H9 (cell line): ENCODE measurements around the gene SLC44A1. TPM values are rescaled to one million over a fixed set of nuclear protein-coding genes. Genes with fewer than 3 reads are reported as not detected.

Source experiments
- DNase-seq: peaks from one replicate; pipeline ENCODE4 v3.0.0-alpha.2; 2017
- H2AFZ ChIP-seq: one replicate; pipeline ENCODE4 v1.6.1; 2013; ENCODE audit warnings: mild to moderate bottlenecking, low read length, control low read depth, moderate library complexity
- H2AK5ac ChIP-seq: 2 replicates; pipeline ENCODE4 v1.6.1; 2013; ENCODE audit warnings: low read length, control low read depth, mixed read lengths; ENCODE audit not compliant: insufficient read length
- H2BK120ac ChIP-seq: one replicate; pipeline ENCODE4 v1.6.1; 2013; ENCODE audit warnings: low read depth, mild to moderate bottlenecking, low read length, control low read depth, inconsistent platforms; ENCODE audit not compliant: poor library complexity, severe bottlenecking
- H2BK12ac ChIP-seq: 2 replicates; pipeline ENCODE4 v1.6.1; 2013; ENCODE audit warnings: low read length, control low read depth, mixed read lengths, low read depth; ENCODE audit not compliant: insufficient read length
- H2BK15ac ChIP-seq: 2 replicates; pipeline ENCODE4 v1.6.1; 2013; ENCODE audit warnings: low read depth, low read length, control low read depth
- H2BK20ac ChIP-seq: one replicate; pipeline ENCODE4 v1.6.1; 2013; ENCODE audit warnings: low read depth, mild to moderate bottlenecking, low read length, control low read depth, inconsistent platforms; ENCODE audit not compliant: poor library complexity, severe bottlenecking
- H2BK5ac ChIP-seq: 2 replicates; pipeline ENCODE4 v1.6.1; 2013; ENCODE audit warnings: low read length, control low read depth, mixed read lengths; ENCODE audit not compliant: insufficient read length
- H3K14ac ChIP-seq: 2 replicates; pipeline ENCODE4 v1.6.1; 2013; ENCODE audit warnings: low read length, control low read depth; ENCODE audit not compliant: insufficient read depth
- H3K18ac ChIP-seq: 2 replicates; pipeline ENCODE4 v1.6.1; 2013; ENCODE audit warnings: low read depth, mild to moderate bottlenecking, mixed read lengths, low read length, control low read depth; ENCODE audit not compliant: insufficient read length
- H3K23ac ChIP-seq: 2 replicates; pipeline ENCODE4 v1.6.1; 2013; ENCODE audit warnings: low read length, control low read depth, mixed read lengths, low read depth; ENCODE audit not compliant: insufficient read length
- H3K23me2 ChIP-seq: 2 replicates; pipeline ENCODE4 v1.6.1; 2013; ENCODE audit warnings: low read depth, mild to moderate bottlenecking, mixed read lengths, low read length, control low read depth; ENCODE audit not compliant: insufficient read length, poor library complexity, severe bottlenecking
- H3K27ac ChIP-seq: 2 replicates; pipeline ENCODE4 v1.5.1; 2013; ENCODE audit warnings: low read length, control low read depth, mixed read lengths, low read depth; ENCODE audit not compliant: insufficient read length
- H3K27me3 ChIP-seq: 2 replicates; pipeline ENCODE4 v1.6.1; 2013; ENCODE audit warnings: low read length, control low read depth, inconsistent platforms; ENCODE audit not compliant: insufficient read depth
- H3K4ac ChIP-seq: 2 replicates; pipeline ENCODE4 v1.6.1; 2013; ENCODE audit warnings: low read depth, mild to moderate bottlenecking, control low read depth, inconsistent platforms, low read length, moderate library complexity
- H3K4me1 ChIP-seq: 2 replicates; pipeline ENCODE4 v1.6.1; 2013; ENCODE audit warnings: low read length, control low read depth, inconsistent platforms; ENCODE audit not compliant: insufficient read depth
- H3K4me2 ChIP-seq: 2 replicates; pipeline ENCODE4 v1.6.1; 2013; ENCODE audit warnings: low read length, control low read depth, mixed read lengths; ENCODE audit not compliant: insufficient read length, insufficient read depth
- H3K56ac ChIP-seq: 2 replicates; pipeline ENCODE4 v1.6.1; 2013; ENCODE audit warnings: low read depth, mild to moderate bottlenecking, mixed read lengths, low read length, control low read depth; ENCODE audit not compliant: insufficient read length
- H3K79me1 ChIP-seq: 2 replicates; pipeline ENCODE4 v1.6.1; 2013; ENCODE audit warnings: low read depth, mild to moderate bottlenecking, moderate library complexity, low read length, control low read depth, inconsistent platforms; ENCODE audit not compliant: insufficient read depth, poor library complexity, severe bottlenecking
- H3K79me2 ChIP-seq: 2 replicates; pipeline ENCODE4 v1.6.1; 2013; ENCODE audit warnings: low read length, control low read depth, inconsistent platforms; ENCODE audit not compliant: insufficient read depth
- H3K9ac ChIP-seq: 2 replicates; pipeline ENCODE4 v1.6.1; 2013; ENCODE audit warnings: low read length, control low read depth, mixed read lengths; ENCODE audit not compliant: insufficient read length; ENCODE audit errors: extremely low read depth
- H3K9me3 ChIP-seq: one replicate; pipeline ENCODE4 v1.6.1; 2013; ENCODE audit warnings: low read depth, low read length, inconsistent platforms; ENCODE audit not compliant: control insufficient read depth
- H3T11ph ChIP-seq: one replicate; pipeline ENCODE4 v1.6.1; 2013; ENCODE audit warnings: mild to moderate bottlenecking, low read length, control low read depth, inconsistent platforms
- H4K20me1 ChIP-seq: one replicate; pipeline ENCODE4 v1.6.1; 2013; ENCODE audit not compliant: control insufficient read depth, insufficient read length, insufficient read depth
- H4K5ac ChIP-seq: 2 replicates; pipeline ENCODE4 v1.6.1; 2013; ENCODE audit warnings: low read depth, mild to moderate bottlenecking, mixed read lengths, low read length, control low read depth; ENCODE audit not compliant: insufficient read length
- H4K8ac ChIP-seq: replicated peaks from 2 replicates; pipeline ENCODE4 v1.6.1; 2013; ENCODE audit warnings: low read length, control low read depth, mixed read lengths, low read depth; ENCODE audit not compliant: insufficient read length
- H4K91ac ChIP-seq: 2 replicates; pipeline ENCODE4 v1.6.1; 2013; ENCODE audit warnings: low read depth, mild to moderate bottlenecking, moderate library complexity, mixed read lengths, low read length, control low read depth; ENCODE audit not compliant: insufficient read length
- H3K27ac Mint-ChIP-seq, 3 experiments: 2 replicates in 2 of 3; 3 replicates in 1 of 3; pipeline ENCODE4 v1.8.0; 2020 to 2021; ENCODE audit warnings: mixed read lengths in 3 of 3, mild to moderate bottlenecking in 1 of 3, moderate library complexity in 1 of 3
- H3K27me3 Mint-ChIP-seq: 2 replicates; pipeline ENCODE4 v1.8.0; 2021; ENCODE audit warnings: low read depth, mild to moderate bottlenecking, moderate library complexity, mixed read lengths
- H3K36me3 Mint-ChIP-seq, 3 experiments: 2 replicates in 2 of 3; 3 replicates in 1 of 3; pipeline ENCODE4 v1.8.0; 2020 to 2021; ENCODE audit warnings: low read depth in 3 of 3, mixed read lengths in 3 of 3; ENCODE audit not compliant: insufficient read depth in 1 of 3
- H3K4me1 Mint-ChIP-seq, 2 experiments: 2 replicates each; pipeline ENCODE4 v1.8.0; 2020; ENCODE audit warnings: mixed read lengths in 2 of 2
- H3K4me3 Mint-ChIP-seq, 2 experiments: 2 replicates in 1 of 2; 3 replicates in 1 of 2; pipeline ENCODE4 v1.8.0; 2020 to 2021; ENCODE audit warnings: mild to moderate bottlenecking in 2 of 2, mixed read lengths in 2 of 2, moderate library complexity in 1 of 2
- H3K9me3 Mint-ChIP-seq, 2 experiments: 2 replicates in 1 of 2; 3 replicates in 1 of 2; pipeline ENCODE4 v1.8.0; 2020; ENCODE audit warnings: mild to moderate bottlenecking in 2 of 2, mixed read lengths in 2 of 2, moderate library complexity in 1 of 2
- CTCF ChIP-seq: fragments of 200-600 bp; sonication (generic); conservative IDR thresholded peaks from 3 replicates; pipeline ENCODE4 v1.8.0; 2021; ENCODE audit warnings: antibody characterized with exemption, mild to moderate bottlenecking
- WGBS: extraction: QIAGEN DNeasy Blood & Tissue Kit; methylation state at CpG from one replicate; pipeline ENCODE4 v1.1.7; 2013; ENCODE audit warnings: missing lambda C conversion rate, low lambda C conversion rate, mixed read lengths; ENCODE audit not compliant: insufficient read length; ENCODE audit errors: extremely low coverage; 5-methylcytosine and 5-hydroxymethylcytosine counted together
- total RNA-seq: library from RNA; stranded (reverse); gene quantifications from 2 replicates; pipeline ENCODE4 v1.2.1, GENCODE V29; 2021

Gene SLC44A1
- total RNA-seq, 1 experiment from 2014 or later, result 60.7 TPM

GRCh38 chr9:105369911-105370310, 125.5 kb downstream of the SLC44A1 start:
- no peaks in the 10 kb centered on the region for H3K27me3 ChIP-seq
- no peak overlapping the region for H2BK12ac ChIP-seq
- no peak overlapping the region for H3K56ac ChIP-seq
- no CpG with 5 or more reads among the region's 3 CpGs for WGBS
- 0 out of 3 replicates have a peak, but pooled peaks have one; percentile 18 for TF ChIP-seq CTCF
- no peak overlapping the region for H2AK5ac ChIP-seq
- H4K5ac ChIP-seq, result no peak overlapping the region
- no peak overlapping the region for H3K4me2 ChIP-seq
- no peaks in the 10 kb centered on the region for H4K20me1 ChIP-seq
- H3K27ac ChIP-seq, result no peak overlapping the region
- no peaks in the 10 kb centered on the region for H3K9me3 Mint-ChIP-seq
- no peak overlapping the region for H3K4me3 Mint-ChIP-seq
- H2AFZ ChIP-seq, result no peak overlapping the region
- H4K8ac ChIP-seq, result no peak overlapping the region
- peaks cover 0 to 5% of the 10 kb centered on the region in 2 experiments; a peak in 1 of 4 replicates for H3K4me1 Mint-ChIP-seq
- no peak overlapping the region for H3T11ph ChIP-seq
- H3K4ac ChIP-seq, result no peak overlapping the region
- no peak for DNase-seq
- no peaks in the 10 kb centered on the region for H3K23me2 ChIP-seq
- H3K18ac ChIP-seq, result no peak overlapping the region
- no peaks in the 10 kb centered on the region for H3K79me1 ChIP-seq
- no peak overlapping the region for H3K23ac ChIP-seq
- H2BK20ac ChIP-seq, result no peak overlapping the region
- H2BK15ac ChIP-seq, result no peak overlapping the region
- no peaks in the 10 kb centered on the region for H3K79me2 ChIP-seq
- H3K4me1 ChIP-seq, result 0 out of 2 replicates have a peak, but pooled peaks cover 2% of the 10 kb centered on the region
- no peaks in the 10 kb centered on the region for H3K9me3 ChIP-seq
- H3K9ac ChIP-seq, result no peak overlapping the region
- peak overlapping the region in 2 of 3 experiments; percentile 1 to 10; a peak in 1 of 7 replicates for H3K27ac Mint-ChIP-seq
- no peak overlapping the region for H3K14ac ChIP-seq
- H3K27me3 Mint-ChIP-seq, result no peaks in the 10 kb centered on the region
- H4K91ac ChIP-seq, result no peak overlapping the region
- peaks cover 9 to 50% (median 40%) of the 10 kb centered on the region in 3 experiments; a peak in 6 of 7 replicates for H3K36me3 Mint-ChIP-seq
- no peak overlapping the region for H2BK5ac ChIP-seq
- no peak overlapping the region for H2BK120ac ChIP-seq
